HPDE6-E6E7 (cell line): ENCODE data around the gene PLCB4.

Source experiments
- DNase-seq: peaks from one replicate; pipeline ENCODE4 v3.0.0; 2011; ENCODE audit warnings: missing footprints; ENCODE audit errors: extremely low spot score

The PLCB4 gene

GRCh38 chr20:9220874-9221547 is 152.1 kb downstream of the PLCB4 start:
- DNase-seq = no peak

DNA sequence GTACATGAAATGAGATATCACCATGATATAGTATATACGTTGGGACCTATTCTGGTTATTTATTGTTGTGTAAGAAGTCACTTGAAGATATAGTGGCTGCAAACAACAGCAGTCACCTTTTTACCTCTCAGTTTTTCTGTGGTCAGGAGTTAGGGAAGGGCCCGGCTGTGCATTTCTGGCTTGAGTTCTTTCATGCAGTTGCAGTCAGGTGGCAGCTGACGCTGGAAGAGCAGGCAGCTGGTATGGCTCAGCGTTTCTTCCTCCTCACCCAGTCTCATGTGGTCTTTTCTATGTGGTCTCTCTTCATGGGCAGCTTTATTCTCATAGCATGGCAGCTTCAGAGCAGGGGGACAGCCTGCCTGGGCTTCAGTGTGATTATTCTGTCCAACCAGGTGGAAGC is 154.4 kb downstream of the PLCB4 start:
- no peak for DNase-seq

- DNase-seq = no peak
Measured at GRCh38 chr20:9225879-9226278, 157.0 kb downstream of the PLCB4 start.

GRCh38 chr20:9227896-9228615 is 159.2 kb downstream of the PLCB4 start:
- no peak for DNase-seq

DNA sequence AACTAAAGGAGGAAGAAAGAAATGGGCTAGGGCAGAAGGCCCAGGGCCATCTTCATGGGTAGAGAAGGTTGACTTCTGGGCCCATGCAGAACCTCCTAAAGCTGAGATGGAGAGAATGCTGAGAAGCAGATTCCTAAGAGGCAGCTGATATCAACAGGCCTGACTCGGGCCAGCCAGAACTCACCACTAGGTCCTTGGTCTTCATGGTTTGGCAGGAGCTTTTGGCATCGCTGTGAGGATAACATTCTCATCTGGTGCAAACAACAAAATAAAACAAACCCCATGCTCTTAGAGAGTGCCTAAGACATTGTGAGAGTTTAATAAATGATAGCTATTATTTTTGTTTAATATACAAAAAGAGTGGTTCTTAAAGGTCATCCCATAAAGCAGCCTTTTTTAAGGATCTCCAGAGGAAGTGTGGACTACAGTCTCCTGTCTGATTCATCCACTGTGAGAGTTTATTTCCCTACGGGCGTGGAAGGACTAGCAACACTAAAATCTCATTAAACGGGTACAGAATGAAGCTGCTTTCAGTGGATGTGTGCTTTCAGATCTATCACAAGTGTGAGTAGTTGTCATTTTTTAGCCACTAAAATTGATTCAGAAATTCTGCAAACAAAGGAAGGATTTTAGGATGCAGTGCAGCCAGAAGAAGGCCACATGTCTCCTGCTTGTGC is 160.0 kb downstream of the PLCB4 start:
- DNase-seq = no peak

DNA sequence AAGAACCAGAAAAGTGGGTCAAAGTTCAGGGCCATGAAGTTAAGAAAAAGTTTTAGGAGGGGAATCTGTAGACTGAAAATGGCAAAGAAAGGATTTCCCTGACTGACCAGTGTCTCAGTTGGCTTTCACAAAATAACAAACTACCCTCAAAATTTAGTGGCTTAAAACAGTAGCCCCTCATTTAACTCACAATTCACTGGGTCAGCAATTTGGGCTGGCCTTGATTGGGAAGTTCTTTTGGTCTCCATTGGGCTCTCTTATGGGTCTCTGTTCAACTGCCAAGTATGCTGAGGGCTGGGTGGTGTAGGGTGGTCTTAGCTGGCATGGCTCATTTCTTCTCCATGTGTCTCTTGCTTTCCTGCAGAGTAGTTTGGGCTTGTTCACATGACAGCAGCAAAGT is 161.5 kb downstream of the PLCB4 start:
- DNase-seq = no peak

DNA sequence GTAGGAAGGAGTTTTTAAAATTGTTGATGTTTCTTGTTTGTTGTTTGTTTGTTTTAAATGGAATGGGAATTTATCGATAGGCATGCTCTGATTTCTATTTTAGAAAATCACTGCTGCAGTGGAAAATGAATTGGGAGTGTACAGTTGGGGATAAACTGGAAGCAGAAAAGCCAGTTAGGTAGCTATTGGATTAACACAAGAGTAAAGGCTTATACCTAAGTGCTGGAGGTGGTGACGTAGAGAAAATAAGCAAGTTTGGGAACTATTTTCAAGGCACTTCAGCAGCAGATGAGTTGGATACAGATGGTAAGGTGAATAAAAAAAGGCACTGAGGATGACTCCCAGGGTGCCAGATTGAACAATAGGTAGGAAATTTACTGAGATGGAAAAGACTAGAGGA is 164.9 kb downstream of the PLCB4 start:
- DNase-seq = no peak

DNA sequence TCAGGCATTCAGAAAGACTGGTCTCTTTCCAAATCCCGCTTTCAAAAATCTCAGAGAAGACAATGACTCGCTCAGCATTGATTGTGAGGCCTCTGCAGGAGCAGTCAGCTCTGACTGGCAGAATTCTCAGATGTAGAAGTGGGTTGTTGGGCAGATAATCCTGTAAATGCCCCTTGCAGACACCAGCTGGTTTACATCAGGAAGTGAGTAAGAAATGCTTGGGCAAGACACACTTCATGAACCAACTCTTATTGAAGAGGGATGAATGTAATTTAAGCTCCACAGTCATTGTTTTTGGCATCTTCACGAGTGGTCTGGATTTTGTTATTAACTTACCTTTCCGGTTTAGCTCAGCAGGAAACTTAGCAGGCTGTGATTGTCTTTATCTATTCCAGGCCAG is 166.6 kb downstream of the PLCB4 start:
- peak; percentile 7 for DNase-seq

GRCh38 chr20:9236458-9236857 is 167.6 kb downstream of the PLCB4 start:
- DNase-seq = no peak

DNA sequence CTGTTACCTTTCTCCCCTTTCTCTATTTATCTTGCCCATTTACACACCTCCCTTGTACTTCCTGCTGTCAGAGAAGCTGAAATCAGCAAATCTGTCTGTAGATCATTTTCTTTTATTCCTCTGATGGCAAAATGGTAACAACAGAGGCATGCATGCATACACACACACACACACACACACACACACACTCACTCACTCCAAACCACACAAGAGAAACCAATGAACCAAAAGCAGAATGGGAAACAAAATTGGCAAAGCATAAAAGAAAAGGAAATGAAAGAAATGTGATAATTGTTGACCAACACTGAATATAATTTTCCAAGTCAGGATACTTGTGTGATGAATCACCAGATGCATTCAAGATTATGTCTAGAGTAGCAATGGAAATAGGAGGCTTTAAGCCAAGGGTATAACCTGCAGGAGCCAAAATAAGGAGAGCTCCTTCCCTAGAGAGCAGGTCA is 172.4 kb downstream of the PLCB4 start:
- DNase-seq = peak; percentile 31

- DNase-seq = no peak
Measured at GRCh38 chr20:9241721-9242427, 173.0 kb downstream of the PLCB4 start.

DNA sequence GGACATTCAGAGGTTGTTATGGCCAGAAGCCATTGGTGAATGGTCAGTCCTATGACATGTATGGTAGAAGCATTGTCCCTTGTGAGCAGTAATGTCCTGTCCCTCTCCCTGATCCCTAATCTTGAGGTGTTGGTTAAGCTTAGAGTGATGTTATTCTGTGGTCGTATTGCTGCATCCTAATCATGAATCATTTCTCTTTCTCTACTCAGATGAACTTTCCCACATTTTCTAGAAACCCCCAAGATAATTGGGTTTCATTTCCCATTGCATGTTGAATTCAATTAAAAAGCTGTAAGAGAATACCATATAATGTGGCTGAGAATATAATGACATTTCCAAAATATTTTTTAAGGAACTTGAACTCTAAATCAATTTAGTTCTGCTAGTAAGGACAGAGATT is 175.1 kb downstream of the PLCB4 start:
- DNase-seq = no peak

DNA sequence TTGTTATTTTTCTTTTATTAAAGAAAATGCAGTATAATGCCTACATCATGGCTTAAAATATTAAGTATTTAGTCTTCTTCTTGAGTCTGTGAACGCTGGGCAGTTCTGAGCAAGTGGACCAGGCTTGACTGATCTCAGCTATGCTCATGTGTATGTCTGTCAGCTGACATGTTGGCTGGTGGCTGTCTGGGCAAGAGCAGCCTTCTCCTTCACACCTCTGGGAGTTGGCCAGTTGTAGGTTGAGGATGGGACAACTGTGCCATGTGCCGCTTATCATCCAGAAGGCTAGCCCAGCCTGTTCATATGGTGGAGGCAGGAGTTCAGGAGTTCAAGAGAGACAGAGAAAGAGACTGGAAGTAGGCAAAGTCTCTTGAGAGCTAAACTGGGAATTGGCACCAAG is 175.9 kb downstream of the PLCB4 start:
- no peak for DNase-seq

GRCh38 chr20:9246731-9247130 is 177.8 kb downstream of the PLCB4 start:
- no peak for DNase-seq

GRCh38 chr20:9250511-9250910 is 181.6 kb downstream of the PLCB4 start:
- no peak for DNase-seq

DNA sequence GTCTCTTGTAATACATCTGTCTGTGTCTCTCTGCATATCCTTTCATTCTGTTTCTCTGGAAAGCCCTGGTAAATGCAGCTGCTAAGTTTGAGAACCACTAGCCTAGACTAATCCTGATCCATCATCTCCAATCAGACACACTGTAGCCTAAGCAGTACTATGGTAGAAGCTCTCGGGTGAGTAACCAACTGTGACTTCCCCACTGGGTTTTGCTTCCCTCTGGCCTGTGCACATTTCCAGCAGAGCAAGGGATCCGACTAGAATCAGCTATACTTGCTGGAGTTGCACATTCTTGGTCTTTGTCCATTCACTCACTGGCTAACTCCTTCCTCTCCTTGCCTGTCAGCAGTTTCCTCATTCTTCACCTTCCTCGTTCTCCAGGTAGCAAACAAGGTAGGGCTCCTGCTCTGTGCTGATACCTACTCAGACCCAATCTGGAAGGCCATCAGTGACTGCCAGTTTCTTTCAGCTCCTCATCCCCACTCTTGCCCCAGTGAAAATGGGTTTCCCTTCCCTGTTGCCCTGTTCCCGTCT is 184.2 kb downstream of the PLCB4 start:
- no peak for DNase-seq

GRCh38 chr20:9255171-9255570 is 186.3 kb downstream of the PLCB4 start:
- DNase-seq = no peak

GRCh38 chr20:9256393-9256792 is 187.5 kb downstream of the PLCB4 start:
- DNase-seq = no peak

GRCh38 chr20:9258901-9259300 is 190.0 kb downstream of the PLCB4 start:
- DNase-seq = no peak

GRCh38 chr20:9260027-9260426 is 191.1 kb downstream of the PLCB4 start:
- DNase-seq = no peak

GRCh38 chr20:9261781-9262180 is 192.9 kb downstream of the PLCB4 start:
- DNase-seq = no peak

DNA sequence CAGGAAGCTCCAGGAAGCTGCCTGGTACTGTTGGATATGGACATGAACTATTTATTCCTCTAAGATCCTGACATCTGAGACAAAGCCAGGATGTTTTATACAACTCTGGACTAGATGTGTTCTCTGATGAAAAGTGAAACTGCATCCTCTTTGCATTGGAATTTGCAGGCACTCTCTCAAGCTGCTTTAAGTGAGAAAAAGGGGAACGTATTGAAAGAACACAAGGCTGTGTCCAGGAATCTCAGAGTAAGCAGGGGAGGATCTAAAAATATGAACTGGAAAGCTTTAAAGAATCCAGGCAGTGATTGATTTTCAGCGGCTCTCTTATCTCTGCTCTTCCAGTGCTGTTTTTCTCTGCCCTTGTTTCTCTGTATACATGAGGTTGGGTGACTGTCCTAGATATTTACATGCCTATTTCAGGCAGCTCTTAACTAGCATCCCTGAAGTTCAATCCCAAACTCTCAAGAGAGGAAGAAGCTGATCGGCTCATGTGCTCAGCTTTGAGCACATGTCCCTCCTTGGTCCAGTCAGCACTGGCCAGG is 193.8 kb downstream of the PLCB4 start:
- DNase-seq = no peak
